Stimulated activated CD8-positive, alpha-beta memory T cell treated with anti-CD3 and anti-CD28 coated beads, Interleukin-15, amount 100 ng/mL, for 4 hours (primary cell): ENCODE results near the gene SLFN13.
"Not testable (repeated sequence)": the region's sequence is repeated elsewhere in the genome, so short reads cannot be mapped to it uniquely, and the experiment has no call there.

Experiments
- DNase-seq, 2 donors: peaks; one replicate each; pipeline ENCODE4 v3.0.0-alpha.2; 2020; ENCODE audit warnings: low read depth in 2 of 2

Gene SLFN13

GRCh38 chr17:35448214-35448898 is at the start of gene SLFN13:
Gene SLFN13 (minus strand): TSS chr17:35448766. CDS start chr17:35445680, 3,086 bp downstream.
- peak; percentile 76 to 77 for DNase-seq

GRCh38 chr17:35496451-35497290 is 48.1 kb upstream of the SLFN13 start:
- DNase-seq = no peak

GRCh38 chr17:35493040-35493439 is 44.5 kb upstream of the SLFN13 start:
- no peak for DNase-seq

- DNase-seq = no peak
Measured at GRCh38 chr17:35491417-35491816, 42.9 kb upstream of the SLFN13 start.

- no peak for DNase-seq
Measured at GRCh38 chr17:35489944-35490343, 41.4 kb upstream of the SLFN13 start.

GRCh38 chr17:35488991-35489390 is 40.4 kb upstream of the SLFN13 start:
- DNase-seq = no peak

- peak; percentile 69 to 74 for DNase-seq
Measured at GRCh38 chr17:35486920-35487732, 38.6 kb upstream of the SLFN13 start.

GRCh38 chr17:35479271-35479670 is 30.7 kb upstream of the SLFN13 start:
- DNase-seq = no peak

- no peak for DNase-seq
Measured at GRCh38 chr17:35477248-35477647, 28.7 kb upstream of the SLFN13 start.

GRCh38 chr17:35476283-35476820 is 27.8 kb upstream of the SLFN13 start:
- DNase-seq = no peak

- no peak for DNase-seq
Measured at GRCh38 chr17:35468475-35468874, 19.9 kb upstream of the SLFN13 start.

GRCh38 chr17:35467824-35468223 is 19.3 kb upstream of the SLFN13 start:
- no peak for DNase-seq

- DNase-seq = no peak
Measured at GRCh38 chr17:35460354-35460851, 11.8 kb upstream of the SLFN13 start.

- DNase-seq = not testable (repeated sequence)
Measured at GRCh38 chr17:35454035-35454434, 5.5 kb upstream of the SLFN13 start.

GRCh38 chr17:35453171-35453570 is 4.6 kb upstream of the SLFN13 start:
- no peak for DNase-seq

- DNase-seq = no peak
Measured at GRCh38 chr17:35449371-35449931, 885 bp upstream of the SLFN13 start.

GRCh38 chr17:35448899-35449227 is 297 bp upstream of the SLFN13 start:
- DNase-seq = no peak

GRCh38 chr17:35447499-35447898 is 1.1 kb downstream of the SLFN13 start:
- DNase-seq = no peak

- DNase-seq = no peak
Measured at GRCh38 chr17:35438433-35438832, 10.1 kb downstream of the SLFN13 start.

GRCh38 chr17:35433075-35433894 is 15.3 kb downstream of the SLFN13 start:
- DNase-seq = peak; percentile 43 to 72
